Fibroblast of mammary gland (primary cell): ENCODE results near the gene PRKCQ.

Source experiments
- DNase-seq: peaks from one replicate; pipeline ENCODE4 v3.0.0-alpha.2; 2010; ENCODE audit warnings: low read depth
- H3K4me3 ChIP-seq: 2 replicates; pipeline ENCODE4 v1.5.1; 2011; ENCODE audit warnings: low read depth, mild to moderate bottlenecking, low read length, moderate library complexity; ENCODE audit not compliant: control insufficient read depth
- CTCF ChIP-seq: conservative IDR thresholded peaks from 2 replicates; pipeline ENCODE4 v1.5.1; 2011; ENCODE audit warnings: low read depth, low read length, inconsistent platforms; ENCODE audit not compliant: control insufficient read depth, insufficient read depth

Gene PRKCQ

GRCh38 chr10:6399879-6400278 lies 180.2 kb downstream of the PRKCQ start:
- DNase-seq = no peak
- H3K4me3 ChIP-seq = no peak overlapping the region

GRCh38 chr10:6399231-6399741 lies 180.8 kb downstream of the PRKCQ start:
- no peak for DNase-seq

More at GRCh38 chr10:6399879-6400278, 180.2 kb downstream of the PRKCQ start:
- no peak for TF ChIP-seq CTCF

GRCh38 chr10:6398399-6398798 lies 181.7 kb downstream of the PRKCQ start:
- DNase-seq = no peak
- H3K4me3 ChIP-seq = no peak overlapping the region
- TF ChIP-seq CTCF = no peak

More at GRCh38 chr10:6399231-6399741, 180.8 kb downstream of the PRKCQ start:
- no peak for TF ChIP-seq CTCF
- H3K4me3 ChIP-seq = no peak overlapping the region

GRCh38 chr10:6396652-6397051 lies 183.4 kb downstream of the PRKCQ start:
- H3K4me3 ChIP-seq = no peak overlapping the region
- TF ChIP-seq CTCF = no peak
- DNase-seq = peak; percentile 98

- H3K4me3 ChIP-seq = no peak overlapping the region
- no peak for TF ChIP-seq CTCF
- no peak for DNase-seq
Measured at GRCh38 chr10:6396226-6396625, 183.8 kb downstream of the PRKCQ start.

- H3K4me3 ChIP-seq = no peak overlapping the region
- no peak for DNase-seq
- no peak for TF ChIP-seq CTCF
Measured at GRCh38 chr10:6395606-6396005, 184.5 kb downstream of the PRKCQ start.

GRCh38 chr10:6394084-6394483 lies 186.0 kb downstream of the PRKCQ start:
- H3K4me3 ChIP-seq = no peak overlapping the region
- no peak for TF ChIP-seq CTCF

More at GRCh38 chr10:6394084-6394483, 186.0 kb downstream of the PRKCQ start:
- no peak for DNase-seq
